ENCODE measurements around the gene RPS29.
A peak's percentile ranks its signal among the peaks of the same experiment; 100 is the strongest.
"Not testable (repeated sequence)": the region's sequence is repeated elsewhere in the genome, so short reads cannot be mapped to it uniquely, and the experiment has no call there.

RPS29 gene

DNA sequence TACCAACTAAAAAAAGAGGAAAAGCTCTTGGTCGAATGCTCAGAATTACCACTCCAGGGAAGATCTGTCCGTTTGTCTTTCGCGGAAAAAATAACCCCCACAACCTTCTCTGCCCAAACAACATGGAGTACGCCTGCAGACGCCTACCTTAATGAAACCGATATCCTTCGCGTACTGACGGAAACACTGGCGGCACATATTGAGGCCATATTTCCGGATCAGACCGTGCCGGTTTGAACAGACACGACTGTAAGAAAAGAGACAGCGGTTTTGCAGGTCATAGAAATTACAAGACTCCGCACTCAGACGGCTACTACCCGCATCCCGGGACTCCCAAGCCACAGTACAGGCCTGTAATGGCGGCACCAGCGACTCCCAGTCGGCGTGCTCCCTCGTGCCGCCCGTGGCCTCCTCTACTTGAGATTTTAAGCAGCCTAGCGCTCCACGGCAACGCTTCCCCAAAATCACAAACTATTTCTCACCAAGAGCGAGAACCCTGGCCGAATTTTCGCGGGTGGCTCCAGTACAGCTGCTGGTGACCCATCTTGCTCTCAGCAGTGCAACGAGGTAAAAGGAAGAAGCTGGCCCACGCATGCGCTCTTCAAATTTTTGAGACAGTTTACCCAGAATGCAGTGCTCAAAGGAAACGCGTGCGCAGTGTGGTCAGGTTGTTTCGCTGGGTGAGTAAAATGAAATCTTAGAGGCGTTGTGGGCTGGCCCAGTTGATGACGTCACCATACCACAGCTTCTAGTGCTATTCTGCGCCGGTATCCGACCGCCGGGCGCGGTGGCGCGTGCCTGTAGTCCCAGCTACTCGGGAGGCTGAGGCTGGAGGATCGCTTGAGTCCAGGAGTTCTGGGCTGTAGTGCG, at the start of gene RPS29:
Gene RPS29, minus strand, starts transcription at position 578 of the 870 bp plus-strand sequence. Its CDS starts 34 bp downstream, at position 544.
- DNase-seq: peak; percentile 99

GRCh38 chr14:49634547-49635334, 48.6 kb upstream of the RPS29 start, which contains the start of gene DNAAF2:
Gene DNAAF2 (minus strand): TSS chr14:49635244. CDS start chr14:49635149, 95 bp downstream.
- peak; percentile 80 for DNase-seq

- DNase-seq: peak; percentile 95
Measured at GRCh38 chr14:49633640-49634546, 47.7 kb upstream of the RPS29 start.

- DNase-seq: peak; percentile 80
Measured at GRCh38 chr14:49623941-49624839, 38.0 kb upstream of the RPS29 start.

DNA sequence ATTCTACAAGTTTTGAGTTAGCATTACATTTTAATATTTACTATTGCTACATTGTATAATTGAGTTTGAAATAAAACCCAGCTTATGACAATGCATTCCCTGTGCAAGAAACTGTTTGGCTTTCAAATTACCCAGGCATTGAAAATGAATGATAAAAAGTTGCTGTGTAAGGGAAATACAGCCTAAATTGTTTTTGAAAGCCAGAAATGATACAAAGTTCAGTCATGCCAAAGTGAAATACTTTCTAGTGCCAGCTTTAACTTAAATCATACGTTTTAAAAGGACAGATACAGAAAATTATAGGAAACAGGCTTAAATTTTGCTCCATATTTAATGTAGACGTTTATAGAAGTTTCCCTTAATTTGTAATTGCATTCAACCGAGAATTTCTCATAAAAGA, 37.2 kb upstream of the RPS29 start:
- DNase-seq: no peak

- no peak for DNase-seq
Measured at GRCh38 chr14:49622022-49622607, 35.9 kb upstream of the RPS29 start.

DNA sequence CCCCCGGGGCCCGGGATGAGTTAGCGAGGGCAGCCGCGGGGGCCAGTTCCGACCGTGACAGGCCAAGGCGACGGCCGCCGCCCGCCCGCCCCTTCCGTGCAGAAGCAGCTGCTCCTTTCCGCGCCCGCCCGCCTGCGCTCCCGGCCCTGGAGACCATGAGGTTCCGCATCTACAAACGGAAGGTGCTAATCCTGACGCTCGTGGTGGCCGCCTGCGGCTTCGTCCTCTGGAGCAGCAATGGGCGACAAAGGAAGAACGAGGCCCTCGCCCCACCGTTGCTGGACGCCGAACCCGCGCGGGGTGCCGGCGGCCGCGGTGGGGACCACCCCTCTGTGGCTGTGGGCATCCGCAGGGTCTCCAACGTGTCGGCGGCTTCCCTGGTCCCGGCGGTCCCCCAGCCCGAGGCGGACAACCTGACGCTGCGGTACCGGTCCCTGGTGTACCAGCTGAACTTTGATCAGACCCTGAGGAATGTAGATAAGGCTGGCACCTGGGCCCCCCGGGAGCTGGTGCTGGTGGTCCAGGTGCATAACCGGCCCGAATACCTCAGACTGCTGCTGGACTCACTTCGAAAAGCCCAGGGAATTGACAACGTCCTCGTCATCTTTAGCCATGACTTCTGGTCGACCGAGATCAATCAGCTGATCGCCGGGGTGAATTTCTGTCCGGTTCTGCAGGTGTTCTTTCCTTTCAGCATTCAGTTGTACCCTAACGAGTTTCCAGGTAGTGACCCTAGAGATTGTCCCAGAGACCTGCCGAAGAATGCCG, 35.1 kb upstream of the RPS29 start:
- DNase-seq: peak; percentile 53

- DNase-seq: peak; percentile 98
Measured at GRCh38 chr14:49620182-49621113, 34.3 kb upstream of the RPS29 start, which contains the start of the genes MGAT2 and RPL36AL. Gene MGAT2 (plus strand): TSS chr14:49620799. CDS start chr14:49621269, 470 bp downstream. Gene RPL36AL (minus strand): TSS chr14:49620626. CDS start chr14:49619104, 1,522 bp downstream.

DNA sequence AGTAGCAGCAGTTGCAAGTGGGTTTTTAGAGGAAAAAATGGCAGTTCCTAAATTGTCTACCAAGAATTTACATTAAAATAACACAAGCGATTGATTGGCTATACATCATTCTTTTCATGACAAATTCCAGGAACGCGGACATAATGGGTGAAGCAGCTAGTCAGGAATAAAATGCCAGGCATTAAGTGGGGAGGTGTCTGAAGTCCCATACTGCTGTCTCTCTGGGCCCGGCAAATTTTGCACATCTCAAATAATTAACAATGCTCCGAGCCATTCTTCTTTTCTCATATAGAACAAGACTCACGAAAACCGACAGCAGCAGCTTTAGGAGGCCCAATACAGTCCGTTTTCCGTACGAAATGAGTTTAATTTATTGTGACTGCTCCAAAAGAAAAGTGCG, 33.5 kb upstream of the RPS29 start:
- DNase-seq: no peak

DNA sequence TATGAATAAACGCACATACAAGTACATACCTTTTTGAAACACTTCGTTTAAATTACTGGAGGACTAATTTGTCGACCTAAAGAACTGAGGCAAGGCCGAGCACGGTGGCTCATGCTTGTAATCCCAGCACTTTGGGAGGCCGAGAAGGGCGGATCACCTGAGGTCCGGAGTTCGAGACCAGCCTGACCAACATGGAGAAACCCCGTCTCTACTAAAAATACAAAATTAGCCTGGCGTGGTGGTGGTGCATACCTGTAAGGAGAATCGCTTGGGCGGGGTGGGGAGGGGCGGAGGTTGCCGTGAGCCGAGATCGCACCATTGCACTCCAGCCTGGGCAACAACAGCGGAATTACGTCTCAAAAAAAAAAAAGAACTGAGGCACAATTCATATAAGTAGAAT, 33.1 kb upstream of the RPS29 start:
- DNase-seq: not testable (repeated sequence)

- no peak for DNase-seq
Measured at GRCh38 chr14:49617852-49618519, 31.8 kb upstream of the RPS29 start.

- DNase-seq: no peak
Measured at GRCh38 chr14:49615776-49616175, 29.6 kb upstream of the RPS29 start.

GRCh38 chr14:49614196-49614595, 28.0 kb upstream of the RPS29 start:
- no peak for DNase-seq

DNA sequence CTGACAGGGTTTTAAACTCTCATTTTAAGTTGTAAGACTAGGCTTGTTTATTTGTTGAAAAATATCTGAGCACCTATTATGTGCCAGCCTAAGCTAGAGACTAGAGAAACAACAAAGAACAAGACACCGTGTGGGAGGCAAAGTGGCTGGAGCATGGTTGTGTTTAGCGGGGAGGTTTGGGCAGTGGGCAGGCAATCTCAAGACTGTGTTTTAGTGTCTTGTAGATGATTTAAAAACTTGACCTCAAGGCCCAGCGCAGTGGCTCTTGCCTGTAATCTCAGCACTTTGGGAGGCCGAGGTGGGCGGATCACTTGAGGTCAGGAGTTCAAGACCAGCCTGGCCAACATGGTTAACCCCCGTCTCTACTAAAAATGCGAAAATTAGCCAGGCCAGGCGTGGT, 26.5 kb upstream of the RPS29 start:
- DNase-seq: no peak

- no peak for DNase-seq
Measured at GRCh38 chr14:49612251-49612650, 26.1 kb upstream of the RPS29 start.

DNA sequence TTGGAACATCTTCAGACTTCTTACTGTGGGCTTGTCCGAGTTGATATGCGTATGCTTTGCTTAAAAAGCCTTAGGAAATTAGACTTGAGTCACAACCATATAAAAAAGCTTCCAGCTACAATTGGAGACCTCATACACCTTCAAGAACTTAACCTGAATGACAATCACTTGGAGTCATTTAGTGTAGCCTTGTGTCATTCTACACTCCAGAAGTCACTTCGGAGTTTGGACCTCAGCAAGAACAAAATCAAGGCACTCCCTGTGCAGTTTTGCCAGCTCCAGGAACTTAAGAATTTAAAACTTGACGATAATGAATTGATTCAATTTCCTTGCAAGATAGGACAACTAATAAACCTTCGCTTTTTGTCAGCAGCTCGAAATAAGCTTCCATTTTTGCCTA, 21.4 kb upstream of the RPS29 start:
- no peak for DNase-seq

DNA sequence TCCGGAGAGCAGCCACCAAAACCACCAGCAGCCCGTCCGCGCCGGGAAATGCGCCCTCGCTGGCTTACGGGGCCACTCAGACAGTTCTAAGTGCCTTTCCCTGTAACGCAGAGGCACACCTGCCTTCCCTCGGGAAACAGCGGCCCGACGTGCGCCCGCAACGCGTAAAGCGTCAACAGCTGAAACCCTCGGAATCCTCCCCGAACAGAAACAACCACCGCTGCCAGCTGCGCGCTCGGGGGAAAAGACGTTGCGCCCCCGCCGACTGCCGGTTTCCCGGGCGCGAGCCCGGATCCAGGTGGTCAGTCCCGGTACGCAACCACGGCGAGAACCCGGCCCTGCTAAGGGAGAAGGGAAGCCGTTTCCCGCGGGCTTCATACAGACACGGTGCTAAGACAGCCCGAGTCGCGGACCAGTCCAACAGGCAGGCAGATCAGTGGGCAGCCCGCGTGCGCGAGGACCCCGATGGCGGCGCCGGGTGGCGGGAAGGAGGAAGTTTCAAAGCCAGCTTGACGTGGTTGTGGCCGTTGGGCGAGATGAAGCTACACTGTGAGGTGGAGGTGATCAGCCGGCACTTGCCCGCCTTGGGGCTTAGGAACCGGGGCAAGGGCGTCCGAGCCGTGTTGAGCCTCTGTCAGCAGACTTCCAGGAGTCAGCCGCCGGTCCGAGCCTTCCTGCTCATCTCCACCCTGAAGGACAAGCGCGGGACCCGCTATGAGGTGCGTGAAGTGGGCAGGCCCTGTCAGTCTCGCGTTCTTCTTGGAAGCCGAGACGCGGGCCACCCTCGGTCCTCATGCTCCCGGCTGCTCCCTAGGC, 12.5 kb upstream of the RPS29 start, which contains the start of gene LRR1:
Gene LRR1, plus strand, starts transcription at position 456 of the 816 bp plus-strand sequence. Its CDS starts 81 bp downstream, at position 537.
- DNase-seq: peak; percentile 85

- no peak for DNase-seq
Measured at GRCh38 chr14:49598189-49598484, 12.0 kb upstream of the RPS29 start.
